K562 (cell line): Measurements from ENCODE around the gene HTR5A. TPM values are rescaled to one million over a fixed set of nuclear protein-coding genes. Genes with fewer than 3 reads are reported as not detected.

Experiments
- CBX5 ChIP-seq: IDR thresholded peaks from 2 replicates; pipeline ENCODE4 v1.6.1; 2014; ENCODE audit warnings: low read depth, borderline replicate concordance
- HDAC2 ChIP-seq: fragments of 450-650 bp; IDR thresholded peaks from 2 replicates; pipeline ENCODE4 v1.6.1; 2016; ENCODE audit warnings: mild to moderate bottlenecking
- HMBOX1 ChIP-seq: sonication (generic); IDR thresholded peaks from 2 replicates; pipeline ENCODE4 v1.6.1; 2016
- JUND ChIP-seq, 2 experiments: IDR thresholded peaks; 2 replicates in 1 of 2; 3 replicates in 1 of 2; pipeline ENCODE4 v1.6.1; 2011; ENCODE audit warnings: borderline replicate concordance in 2 of 2, low read depth in 2 of 2, low read length in 2 of 2, improper control_type of control experiment in 1 of 2, missing biosample characterization in 1 of 2, missing genetic modification characterization in 1 of 2, missing genetic modification reagents in 1 of 2
- POLR2H ChIP-seq: IDR thresholded peaks from 2 replicates; pipeline ENCODE4 v1.6.1; 2016; ENCODE audit warnings: missing genetic modification characterization, low read depth, mild to moderate bottlenecking, control low read depth, missing compliant biosample characterization, moderate library complexity
- POLR3A ChIP-seq: IDR thresholded peaks from 2 replicates; pipeline ENCODE4 v1.6.1; 2011; ENCODE audit warnings: borderline replicate concordance, mild to moderate bottlenecking, moderate library complexity; ENCODE audit not compliant: insufficient read length, insufficient read depth; ENCODE audit errors: extremely low read depth
- TEAD1 ChIP-seq, 2 experiments: fragments of 450-650 bp in 1 of 2; sonication (generic) in 1 of 2; formaldehyde crosslinking; IDR thresholded peaks; 2 replicates each; pipeline versions ENCODE4 v1.4.0 to v1.8.0; 2020 to 2022; ENCODE audit warnings: mild to moderate bottlenecking in 2 of 2, missing genetic modification reagents in 1 of 2
- ZNF282 ChIP-seq: sonication (generic); formaldehyde crosslinking; IDR thresholded peaks from 2 replicates; pipeline ENCODE4 v1.8.1; 2023; ENCODE audit warnings: missing genetic modification reagents
- ZNF395 ChIP-seq: fragments of 200-800 bp; sonication (Bioruptor generic); IDR thresholded peaks from 2 replicates; pipeline ENCODE4 v1.6.1; 2017; ENCODE audit warnings: missing genetic modification characterization, missing compliant biosample characterization
- ZNF644 ChIP-seq: fragments of 200-800 bp; sonication (Bioruptor generic); IDR thresholded peaks from 2 replicates; pipeline ENCODE4 v1.6.1; 2016; ENCODE audit warnings: low read depth, missing genetic modification characterization, missing compliant biosample characterization
- ZNF76 ChIP-seq: fragments of 250-450 bp; sonication (Bioruptor Pico); IDR thresholded peaks from 2 replicates; pipeline ENCODE4 v1.4.0; 2020; ENCODE audit warnings: mild to moderate bottlenecking, moderate library complexity, borderline replicate concordance
- ZNF764 ChIP-seq: fragments of 250-450 bp; sonication (Bioruptor Pico); IDR thresholded peaks from 2 replicates; pipeline ENCODE4 v1.4.0; 2020; ENCODE audit warnings: low read depth, mild to moderate bottlenecking, moderate library complexity
- polyA plus RNA-seq, 8 experiments: library from polyadenylated mRNA; depleted of rRNA in 4 of 8; stranded (reverse) in 5 of 8; unstranded in 3 of 8; fragments of >200 nt; fragmentation: Nextera tagmentation in 2 of 8; fragmentation: Illumina TruSeq in 1 of 8; extraction: Ambion mirVana in 2 of 8; extraction: Trizol in 1 of 8; gene quantifications; 2 replicates each; pipeline versions ENCODE4 v1.2.1 to v1.2.3, GENCODE V29; 2011 to 2014; ENCODE audit warnings: inconsistent platforms in 1 of 8, missing spikeins in 1 of 8
- total RNA-seq, 7 experiments: library from RNA; depleted of rRNA in 6 of 7; stranded (reverse); fragments of >200 nt in 6 of 7; fragmentation: Illumina TruSeq in 2 of 7; extraction: Trizol in 2 of 7; gene quantifications; 2 replicates each; pipeline versions ENCODE4 v1.2.1 to v1.2.3, GENCODE V29; 2011 to 2021; ENCODE audit warnings: low replicate concordance in 1 of 7
- TF ChIP-seq, protein P1 (sequence below): fragments of 450-650 bp; formaldehyde crosslinking; IDR thresholded peaks from 2 replicates; pipeline ENCODE4 v1.4.0; 2022; ENCODE audit warnings: mild to moderate bottlenecking, moderate library complexity
- TF ChIP-seq, protein P2 (sequence below), 2 experiments: IDR thresholded peaks; 2 replicates each; pipeline ENCODE4 v1.6.1; 2011; ENCODE audit warnings: borderline replicate concordance in 1 of 2, control low read depth in 1 of 2, low read depth in 1 of 2, low read length in 1 of 2, mild to moderate bottlenecking in 1 of 2, mixed read lengths in 1 of 2, moderate library complexity in 1 of 2; ENCODE audit not compliant: insufficient read depth in 1 of 2, insufficient read length in 1 of 2, poor library complexity in 1 of 2, severe bottlenecking in 1 of 2; ENCODE audit errors: extremely low read depth in 1 of 2
- TF ChIP-seq, protein P3 (sequence below), 3 experiments: fragments of 200-800 bp in 1 of 3; sonication (Bioruptor generic) in 1 of 3; sonication (generic) in 1 of 3; formaldehyde crosslinking in 1 of 3; IDR thresholded peaks; 2 replicates each; pipeline versions ENCODE4 v1.6.1 to v1.8.0; 2016 to 2022; ENCODE audit warnings: mild to moderate bottlenecking in 2 of 3, missing compliant biosample characterization in 2 of 3, missing genetic modification characterization in 2 of 3, missing genetic modification reagents in 1 of 3
- TF ChIP-seq, protein P4 (sequence below): sonication (generic); formaldehyde crosslinking; IDR thresholded peaks from 2 replicates; pipeline ENCODE4 v1.8.1; 2023; ENCODE audit warnings: mild to moderate bottlenecking, missing genetic modification reagents, moderate library complexity

HTR5A gene
- total and polyA plus RNA-seq, 9 of the 15 experiments (the other 6 are each of a cell fraction or from before 2014, with no cell fraction given) = 0.06 TPM; not detected in 8

- TF ChIP-seq, protein P1, sequence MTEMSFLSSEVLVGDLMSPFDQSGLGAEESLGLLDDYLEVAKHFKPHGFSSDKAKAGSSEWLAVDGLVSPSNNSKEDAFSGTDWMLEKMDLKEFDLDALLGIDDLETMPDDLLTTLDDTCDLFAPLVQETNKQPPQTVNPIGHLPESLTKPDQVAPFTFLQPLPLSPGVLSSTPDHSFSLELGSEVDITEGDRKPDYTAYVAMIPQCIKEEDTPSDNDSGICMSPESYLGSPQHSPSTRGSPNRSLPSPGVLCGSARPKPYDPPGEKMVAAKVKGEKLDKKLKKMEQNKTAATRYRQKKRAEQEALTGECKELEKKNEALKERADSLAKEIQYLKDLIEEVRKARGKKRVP (CRISPR knock-in tag) = no peak
- TF ChIP-seq ZNF282 (no peak), ZNF764 (CRISPR knock-in tag) (no peak), JUND (IDR thresholded peaks at IDR 0.05; ENCODE audit: borderline replicate concordance, low read depth, low read length) (no peak), JUND (tag; IDR thresholded peaks at IDR 0.05; ENCODE audit: borderline replicate concordance, low read depth, low read length) (no peak), HDAC2 (no peak), ZNF76 (CRISPR knock-in tag) (no peak), POLR2H (no peak), ZNF395 (peak; percentile 80), CBX5 (no peak), POLR3A (no peak), HMBOX1 (peak; percentile 53; the same call in 1 of the 2 replicates), ZNF644 (tag) (peak; percentile 85), TEAD1 (CRISPR knock-in tag; IDR thresholded peaks at IDR 0.05) (peak in 1 of 2 experiments; percentile 81; a peak in 2 of 4 replicates)
- TF ChIP-seq, protein P2, sequence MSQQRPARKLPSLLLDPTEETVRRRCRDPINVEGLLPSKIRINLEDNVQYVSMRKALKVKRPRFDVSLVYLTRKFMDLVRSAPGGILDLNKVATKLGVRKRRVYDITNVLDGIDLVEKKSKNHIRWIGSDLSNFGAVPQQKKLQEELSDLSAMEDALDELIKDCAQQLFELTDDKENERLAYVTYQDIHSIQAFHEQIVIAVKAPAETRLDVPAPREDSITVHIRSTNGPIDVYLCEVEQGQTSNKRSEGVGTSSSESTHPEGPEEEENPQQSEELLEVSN (IDR thresholded peaks at IDR 0.05; ENCODE audit: borderline replicate concordance in 1 of 2, extremely low read depth in 1 of 2, insufficient read depth in 1 of 2, insufficient read length in 1 of 2, low read depth in 1 of 2, low read length in 1 of 2, poor library complexity in 1 of 2, severe bottlenecking in 1 of 2) = no peak
- TF ChIP-seq, protein P3, sequence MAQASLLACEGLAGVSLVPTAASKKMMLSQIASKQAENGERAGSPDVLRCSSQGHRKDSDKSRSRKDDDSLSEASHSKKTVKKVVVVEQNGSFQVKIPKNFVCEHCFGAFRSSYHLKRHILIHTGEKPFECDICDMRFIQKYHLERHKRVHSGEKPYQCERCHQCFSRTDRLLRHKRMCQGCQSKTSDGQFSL (CRISPR knock-in tag; IDR thresholded peaks at IDR 0.05) = no peak
- TF ChIP-seq, protein P3 (tag; IDR thresholded peaks at IDR 0.05) = 0 out of 4 replicates have a peak, but pooled peaks of 1 of the 2 experiments have one; percentile 42
- TF ChIP-seq, protein P4, sequence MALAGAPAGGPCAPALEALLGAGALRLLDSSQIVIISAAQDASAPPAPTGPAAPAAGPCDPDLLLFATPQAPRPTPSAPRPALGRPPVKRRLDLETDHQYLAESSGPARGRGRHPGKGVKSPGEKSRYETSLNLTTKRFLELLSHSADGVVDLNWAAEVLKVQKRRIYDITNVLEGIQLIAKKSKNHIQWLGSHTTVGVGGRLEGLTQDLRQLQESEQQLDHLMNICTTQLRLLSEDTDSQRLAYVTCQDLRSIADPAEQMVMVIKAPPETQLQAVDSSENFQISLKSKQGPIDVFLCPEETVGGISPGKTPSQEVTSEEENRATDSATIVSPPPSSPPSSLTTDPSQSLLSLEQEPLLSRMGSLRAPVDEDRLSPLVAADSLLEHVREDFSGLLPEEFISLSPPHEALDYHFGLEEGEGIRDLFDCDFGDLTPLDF (CRISPR knock-in tag) = no peak
Observed at GRCh38 chr7:155021699-155022145, 48.4 kb upstream of the HTR5A start (continued).
